Endodermal cell (in vitro differentiated cells): ENCODE results near the gene KIF4B. TPM values are rescaled to one million over a fixed set of nuclear protein-coding genes. Genes with fewer than 3 reads are reported as not detected.

ENCODE experiments used
- DNase-seq: peaks from one replicate; pipeline ENCODE4 v3.0.0-alpha.2; 2017
- H3K27ac ChIP-seq: 2 replicates; pipeline ENCODE4 v1.5.1; 2013; ENCODE audit warnings: mild to moderate bottlenecking, low read depth, low read length, moderate library complexity
- H3K27me3 ChIP-seq: 2 replicates; pipeline ENCODE4 v1.6.1; 2013; ENCODE audit warnings: mild to moderate bottlenecking, low read length, moderate library complexity; ENCODE audit not compliant: insufficient read depth, control insufficient read depth, poor library complexity, severe bottlenecking
- H3K36me3 ChIP-seq: 2 replicates; pipeline ENCODE4 v1.7.0; 2013; ENCODE audit warnings: mild to moderate bottlenecking, low read length, moderate library complexity; ENCODE audit not compliant: control insufficient read depth, insufficient read depth
- H3K4me1 ChIP-seq: one replicate; pipeline ENCODE4 v1.7.0; 2013; ENCODE audit warnings: low read length; ENCODE audit not compliant: control insufficient read depth, insufficient read depth
- H3K4me3 ChIP-seq: 2 replicates; pipeline ENCODE4 v1.5.1; 2013; ENCODE audit warnings: mild to moderate bottlenecking, low read length, moderate library complexity
- H3K9ac ChIP-seq: 2 replicates; pipeline ENCODE4 v1.6.1; 2013; ENCODE audit warnings: mild to moderate bottlenecking, low read length, moderate library complexity; ENCODE audit not compliant: poor library complexity, severe bottlenecking; ENCODE audit errors: extremely low read depth
- H3K9me3 ChIP-seq: 2 replicates; pipeline ENCODE4 v1.6.1; 2013; ENCODE audit warnings: mild to moderate bottlenecking, low read length, moderate library complexity; ENCODE audit not compliant: control insufficient read depth
- H3K27ac Mint-ChIP-seq: 2 replicates; pipeline ENCODE4 v1.8.0; 2020; ENCODE audit warnings: mixed read lengths
- H3K27me3 Mint-ChIP-seq: 2 replicates; pipeline ENCODE4 v1.8.0; 2021; ENCODE audit warnings: mild to moderate bottlenecking, mixed read lengths; ENCODE audit not compliant: insufficient read depth
- H3K36me3 Mint-ChIP-seq: 2 replicates; pipeline ENCODE4 v1.8.0; 2020; ENCODE audit warnings: low read depth, mixed read lengths
- H3K4me1 Mint-ChIP-seq: 2 replicates; pipeline ENCODE4 v1.8.0; 2020; ENCODE audit warnings: mixed read lengths
- H3K4me3 Mint-ChIP-seq: 2 replicates; pipeline ENCODE4 v1.8.0; 2020; ENCODE audit warnings: mild to moderate bottlenecking, moderate library complexity, mixed read lengths
- H3K9me3 Mint-ChIP-seq: 2 replicates; pipeline ENCODE4 v1.8.0; 2020; ENCODE audit warnings: mild to moderate bottlenecking, mixed read lengths
- CTCF ChIP-seq: fragments of 200-600 bp; sonication (generic); conservative IDR thresholded peaks from 2 replicates; pipeline ENCODE4 v1.5.0; 2021; ENCODE audit warnings: antibody characterized with exemption, mild to moderate bottlenecking
- WGBS, 2 experiments: methylation state at CpG; one replicate each; pipeline versions ENCODE4 v1.1.5 to v1.1.7; 2013; ENCODE audit warnings: missing lambda C conversion rate in 2 of 2, mixed read lengths in 1 of 2; ENCODE audit not compliant: insufficient coverage in 1 of 2, insufficient read length in 1 of 2; 5-methylcytosine and 5-hydroxymethylcytosine counted together
- total RNA-seq, 2 donors: library from RNA; stranded (reverse); fragmentation: NEBNext Ultra II Directional in 1 of 2; extraction: Animal tissue kit (Norgen Biotek cat#: 25700) in 1 of 2; gene quantifications; 2 replicates in 1 of 2; 3 replicates in 1 of 2; pipeline ENCODE4 v1.2.1, GENCODE V29; 2021

The KIF4B gene
- total RNA-seq, 2 donors from 2014 or later, result 0.18 TPM; not detected in 1

GRCh38 chr5:155052532-155052931 is 39.0 kb downstream of the KIF4B start:
- Histone ChIP-seq H3K27ac (no peak overlapping the region), H3K4me1 (peaks cover 6% of the 10 kb centered on the region), H3K4me3 (no peak overlapping the region), H3K9ac (no peak overlapping the region), H3K9me3 (peaks cover 5% of the 10 kb centered on the region), H3K27me3 (no peaks in the 10 kb centered on the region), H3K36me3 (no peaks in the 10 kb centered on the region)
- TF ChIP-seq CTCF, result no peak
- Mint-ChIP-seq H3K36me3 (peaks cover 2% of the 10 kb centered on the region), H3K9me3 (peaks cover 9% of the 10 kb centered on the region), H3K4me1 (peaks cover 46% of the 10 kb centered on the region), H3K4me3 (no peak overlapping the region), H3K27me3 (peaks cover 5% of the 10 kb centered on the region), H3K27ac (peak overlapping the region; percentile 4)
- WGBS, 2 experiments, result 87 to 100% methylated on average over 2 to 4 of the region's 4 CpGs
- DNase-seq, result no peak

GRCh38 chr5:155053501-155053900 is 39.9 kb downstream of the KIF4B start:
- H3K27ac Mint-ChIP-seq, result no peak overlapping the region
- H3K4me1 ChIP-seq, result peaks cover 6% of the 10 kb centered on the region

GRCh38 chr5:155056644-155057269 is 43.2 kb downstream of the KIF4B start:
- Mint-ChIP-seq H3K27ac (no peak overlapping the region), H3K27me3 (peaks cover 5% of the 10 kb centered on the region), H3K4me3 (no peak overlapping the region), H3K4me1 (peaks cover 24% of the 10 kb centered on the region), H3K36me3 (no peaks in the 10 kb centered on the region), H3K9me3 (peaks cover 3% of the 10 kb centered on the region)
- no peak for DNase-seq
- 86 to 91% methylated on average over 8 of the region's 8 CpGs for WGBS, 2 experiments
- H3K9ac ChIP-seq, result no peak overlapping the region
- no peak for TF ChIP-seq CTCF
- H3K27me3 ChIP-seq, result no peaks in the 10 kb centered on the region
- peaks cover 6% of the 10 kb centered on the region for H3K4me1 ChIP-seq
- H3K27ac ChIP-seq, result no peak overlapping the region
- no peaks in the 10 kb centered on the region for H3K9me3 ChIP-seq
- H3K4me3 ChIP-seq, result no peak overlapping the region
- H3K36me3 ChIP-seq, result no peaks in the 10 kb centered on the region

More at GRCh38 chr5:155053501-155053900, 39.9 kb downstream of the KIF4B start:
- peaks cover 4% of the 10 kb centered on the region for H3K9me3 ChIP-seq
- DNase-seq, result peak; percentile 69
- no peaks in the 10 kb centered on the region for H3K27me3 ChIP-seq
- H3K4me3 ChIP-seq, result no peak overlapping the region
- peak overlapping the region; percentile 26 for H3K27ac ChIP-seq
- no peak for TF ChIP-seq CTCF
- Mint-ChIP-seq H3K9me3 (no peaks in the 10 kb centered on the region), H3K4me3 (no peak overlapping the region), H3K4me1 (peaks cover 41% of the 10 kb centered on the region), H3K27me3 (peaks cover 5% of the 10 kb centered on the region), H3K36me3 (no peaks in the 10 kb centered on the region)
- 78 to 85% methylated on average over 3 to 4 of the region's 4 CpGs for WGBS, 2 experiments
- H3K9ac ChIP-seq, result no peak overlapping the region
- no peaks in the 10 kb centered on the region for H3K36me3 ChIP-seq
